ENCODE measurements around the gene CSNK1G3. TPM values are rescaled to one million over a fixed set of nuclear protein-coding genes. Genes with fewer than 3 reads are reported as not detected.
A peak's percentile ranks its signal among the peaks of the same experiment; 100 is the strongest.
"Not testable (repeated sequence)": the region's sequence is repeated elsewhere in the genome, so short reads cannot be mapped to it uniquely, and the experiment has no call there.

CSNK1G3 gene
- 10 to 100 TPM; 48.3 to 51.9 TPM for total RNA-seq
- 25.5 TPM for polyA plus RNA-seq

DNA sequence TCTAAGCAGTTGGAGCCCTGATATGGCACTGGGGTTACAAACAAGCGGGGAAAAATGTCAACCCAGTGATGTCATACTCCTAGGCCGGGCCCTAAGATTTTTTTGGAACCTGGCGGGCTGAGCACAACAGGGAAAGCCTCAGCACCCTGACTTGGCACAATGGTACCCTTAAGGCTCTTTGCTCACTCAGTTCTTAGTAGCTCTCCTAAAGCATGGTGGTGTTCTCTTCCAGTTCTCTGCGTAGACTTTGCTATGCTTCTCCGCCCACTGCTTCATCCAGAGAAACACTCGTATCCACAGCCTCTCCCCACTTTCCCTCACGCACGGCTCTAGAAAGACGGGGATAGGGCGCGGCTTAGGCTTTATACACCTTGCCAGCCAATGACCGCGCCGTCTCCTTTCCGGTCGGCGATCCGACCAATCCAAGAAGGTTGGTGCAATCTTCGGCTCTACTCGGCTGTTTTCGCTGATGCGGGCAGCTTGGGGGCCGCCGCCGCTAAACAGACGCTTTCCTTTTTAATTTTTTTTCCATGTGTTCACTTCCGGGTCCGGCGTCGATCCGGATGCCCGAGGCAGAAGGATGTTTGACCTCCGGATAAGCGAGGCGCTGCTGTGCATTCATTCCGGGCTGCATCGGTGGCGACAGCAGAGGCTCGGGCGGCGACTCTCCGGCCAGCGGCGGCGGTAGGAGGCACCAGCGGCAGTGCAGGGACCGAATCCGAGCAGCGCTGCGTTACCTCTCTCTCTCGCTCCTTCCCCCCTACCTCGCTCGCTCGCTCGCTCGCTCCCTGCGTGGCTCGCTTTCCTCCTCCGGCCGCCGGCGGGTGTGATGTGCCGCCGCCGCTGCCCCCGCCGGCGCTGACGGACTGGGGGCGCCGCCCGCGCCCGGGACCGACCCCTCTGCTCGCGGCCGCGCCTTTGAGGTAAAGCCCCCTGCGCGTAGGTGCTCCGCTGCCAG lies at the start of gene CSNK1G3:
TSS of gene CSNK1G3 (plus strand) at position 530 of the 958 bp plus-strand sequence. CDS start 33,487 bp downstream, outside the sequence.
- Mint-ChIP-seq H3K4me3 (peak within 1 kb of the TSS; percentile 92 to 100 (median 97)), H3K9me3 (no peaks in the 10 kb centered on the region), H3K27me3 (peaks cover 4 to 6% of the 10 kb centered on the region in 2 donors), H3K27ac (peak within 1 kb of the TSS; percentile 92 to 99 (median 98)), H3K36me3 (peaks cover 0 to 12% (median 0%) of the 10 kb centered on the region in 3 donors), H3K4me1 (peaks cover 35 to 57% (median 47%) of the 10 kb centered on the region in 3 donors)
- H3K4me1 ChIP-seq (ENCODE audit: insufficient read depth, low read length) = peaks cover 32% of the 10 kb centered on the region
- DNase-seq = peak; percentile 85 to 95 (median 91)
- no peaks in the 10 kb centered on the region for H3K27me3 ChIP-seq (ENCODE audit: insufficient read depth, low read length, poor library complexity, severe bottlenecking)
- H3K4me3 ChIP-seq (ENCODE audit: low read length) = peak within 1 kb of the TSS; percentile 65
- ChIA-PET CTCF (interaction anchor here (1.0 to 4.0 kb wide), 3 partner anchors 24 to 88 kb away, joined by 3 to 35 read pairs (median 5); partner anchors contain the start of gene CEP120), POLR2A (interaction anchor here (0.7 to 4.2 kb wide), 7 partner anchors 9 to 1551 kb away, joined by 3 to 68 read pairs (median 5); partner anchors contain the start of genes CEP120 and SRFBP1)
- H3K9me3 ChIP-seq (ENCODE audit: low read length) = no peaks in the 10 kb centered on the region
- no peaks in the 10 kb centered on the region for H3K36me3 ChIP-seq (ENCODE audit: insufficient read depth, low read length)
- peak within 1 kb of the TSS; percentile 70 for H3K27ac ChIP-seq (ENCODE audit: low read depth, low read length)

DNA sequence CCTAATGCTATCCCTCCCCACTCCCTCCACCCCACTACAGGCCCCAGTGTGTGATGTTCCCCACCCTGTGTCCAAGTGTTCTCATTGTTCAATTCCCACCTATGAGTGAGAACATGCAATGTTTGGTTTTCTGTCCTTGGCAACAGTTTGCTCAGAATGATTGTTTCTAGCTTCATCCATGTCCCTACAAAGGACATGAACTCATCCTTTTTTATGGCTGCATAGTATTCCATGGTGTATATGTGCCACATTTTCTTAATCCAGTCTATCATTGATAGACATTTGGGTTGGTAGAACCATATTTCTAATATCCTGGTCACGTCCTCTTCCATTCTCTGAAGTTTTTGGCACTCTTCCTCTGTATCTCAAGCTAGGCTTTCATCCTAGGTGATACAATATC lies 45.1 kb upstream of the CSNK1G3 start:
- H3K27ac Mint-ChIP-seq; H3K27me3 ChIP-seq (ENCODE audit: insufficient read depth, low read length, poor library complexity, severe bottlenecking); H3K4me3 Mint-ChIP-seq; H3K4me3 ChIP-seq (ENCODE audit: low read length); H3K4me1 Mint-ChIP-seq; H3K9me3 ChIP-seq (ENCODE audit: low read length); H3K27ac ChIP-seq (ENCODE audit: low read depth, low read length); DNase-seq; H3K9me3 Mint-ChIP-seq; H3K36me3 Mint-ChIP-seq; POLR2A ChIA-PET; H3K36me3 ChIP-seq (ENCODE audit: insufficient read depth, low read length); H3K4me1 ChIP-seq (ENCODE audit: insufficient read depth, low read length); CTCF ChIA-PET: not testable (repeated sequence)
- peaks cover 16 to 32% of the 10 kb centered on the region in 2 donors for H3K27me3 Mint-ChIP-seq

DNA sequence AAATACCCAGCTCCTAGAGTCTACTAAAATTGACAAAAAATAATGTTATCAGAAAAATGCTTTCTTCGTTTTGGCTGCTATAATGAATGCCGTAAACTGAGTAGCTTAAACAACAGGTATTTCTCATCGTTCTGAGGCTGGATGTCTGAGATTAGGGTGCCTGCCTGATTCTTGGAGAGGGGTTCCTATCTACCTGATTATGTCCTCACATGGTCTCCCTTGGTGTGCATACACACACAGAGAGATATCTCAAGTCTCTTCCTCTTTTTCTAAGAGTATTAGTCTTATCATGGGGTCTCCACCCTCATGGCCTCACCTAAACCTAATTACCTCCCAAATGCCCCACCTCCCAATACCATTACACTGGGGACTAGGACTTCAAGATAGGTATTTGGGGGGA lies 40.6 kb upstream of the CSNK1G3 start:
- Histone ChIP-seq H3K27me3 (ENCODE audit: insufficient read depth, low read length, poor library complexity, severe bottlenecking) (no peaks in the 10 kb centered on the region), H3K36me3 (ENCODE audit: insufficient read depth, low read length) (no peaks in the 10 kb centered on the region), H3K9me3 (ENCODE audit: low read length) (no peaks in the 10 kb centered on the region), H3K4me3 (ENCODE audit: low read length) (no peak overlapping the region), H3K4me1 (ENCODE audit: insufficient read depth, low read length) (no peaks in the 10 kb centered on the region), H3K27ac (ENCODE audit: low read depth, low read length) (no peak overlapping the region)
- ChIA-PET CTCF (no interaction called here), POLR2A (no interaction called here)
- DNase-seq = no peak
- no peak overlapping the region for H3K27ac Mint-ChIP-seq
- H3K4me1 Mint-ChIP-seq = no peaks in the 10 kb centered on the region
- H3K9me3 Mint-ChIP-seq = peaks cover 0 to 7% (median 3%) of the 10 kb centered on the region in 5 donors
- peaks cover 16 to 38% of the 10 kb centered on the region in 2 donors for H3K27me3 Mint-ChIP-seq
- peaks cover 0 to 8% (median 2%) of the 10 kb centered on the region in 3 donors for H3K36me3 Mint-ChIP-seq
- no peak overlapping the region for H3K4me3 Mint-ChIP-seq

DNA sequence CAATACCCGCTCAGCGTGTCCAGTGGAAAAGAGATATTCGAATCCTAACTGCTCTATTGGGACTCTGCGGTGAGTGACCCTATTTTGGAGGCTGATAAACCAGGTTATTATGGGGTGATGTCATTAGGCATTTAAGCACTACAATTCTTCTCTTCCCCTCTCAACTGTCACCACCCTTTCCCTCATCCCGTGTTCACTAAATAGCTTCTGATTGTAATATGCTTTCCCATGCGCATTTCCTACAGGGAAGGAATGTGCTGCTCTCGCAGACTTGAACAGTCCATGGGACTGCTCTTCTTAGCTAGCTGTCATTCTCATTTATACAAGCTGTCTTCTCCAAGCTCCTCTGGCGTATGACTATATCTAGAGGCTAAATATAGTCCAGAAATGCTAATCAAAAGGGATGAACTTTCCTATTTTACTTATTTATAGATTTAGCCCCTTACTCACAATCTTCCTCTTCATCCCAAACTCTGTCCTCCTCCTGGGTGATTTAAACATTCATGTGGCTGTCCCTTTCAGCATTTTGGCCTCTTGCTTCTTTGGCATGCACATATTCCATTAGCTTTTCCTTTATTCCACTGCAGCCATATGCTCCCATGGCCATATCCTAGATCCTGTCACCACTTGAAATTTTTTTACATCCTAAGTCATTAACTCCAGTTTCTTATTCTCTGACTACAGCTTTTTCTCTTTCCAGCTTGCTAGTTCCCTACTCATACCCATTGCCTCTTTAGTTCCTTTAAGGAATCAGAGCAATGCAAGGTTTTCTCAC lies 39.6 kb upstream of the CSNK1G3 start:
- Histone ChIP-seq H3K36me3 (ENCODE audit: insufficient read depth, low read length) (no peaks in the 10 kb centered on the region), H3K4me3 (ENCODE audit: low read length) (no peak overlapping the region), H3K27me3 (ENCODE audit: insufficient read depth, low read length, poor library complexity, severe bottlenecking) (no peaks in the 10 kb centered on the region), H3K27ac (ENCODE audit: low read depth, low read length) (no peak overlapping the region), H3K4me1 (ENCODE audit: insufficient read depth, low read length) (no peaks in the 10 kb centered on the region), H3K9me3 (ENCODE audit: low read length) (no peaks in the 10 kb centered on the region)
- Mint-ChIP-seq H3K9me3 (peaks cover 0 to 3% (median 2%) of the 10 kb centered on the region in 5 donors), H3K27ac (no peak overlapping the region), H3K27me3 (peaks cover 12 to 33% of the 10 kb centered on the region in 2 donors), H3K4me3 (no peak overlapping the region), H3K36me3 (peaks cover 0 to 5% (median 0%) of the 10 kb centered on the region in 3 donors), H3K4me1 (no peaks in the 10 kb centered on the region)
- ChIA-PET POLR2A (no interaction called here), CTCF (no interaction called here)
- no peak for DNase-seq

DNA sequence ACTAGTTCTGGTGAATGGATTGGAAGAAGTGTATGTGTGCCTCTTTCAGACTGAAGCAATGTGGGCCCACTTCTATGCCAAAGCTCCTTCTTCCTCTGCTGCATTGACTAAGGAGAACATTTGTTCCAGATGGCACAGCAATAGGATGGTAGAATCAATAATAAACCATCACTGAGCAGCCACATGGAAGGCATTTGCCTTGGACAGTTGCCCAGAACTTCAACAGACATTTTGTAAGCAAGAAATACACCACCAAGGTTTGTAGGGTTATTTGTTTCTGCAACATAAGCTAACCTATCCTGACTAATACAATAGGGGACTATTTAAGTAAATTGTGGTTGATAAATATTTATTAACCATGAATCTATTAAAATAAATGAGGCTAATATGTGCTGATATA lies 37.7 kb upstream of the CSNK1G3 start:
- POLR2A ChIA-PET = interaction anchor here (0.6 kb wide), 1 partner anchor 29 kb away, joined by 3 read pairs; no protein-coding TSS in a partner anchor
- no peaks in the 10 kb centered on the region for H3K9me3 ChIP-seq (ENCODE audit: low read length)
- Mint-ChIP-seq H3K4me3 (no peak overlapping the region), H3K9me3 (peaks cover 0 to 2% (median 0%) of the 10 kb centered on the region in 5 donors), H3K4me1 (no peaks in the 10 kb centered on the region), H3K27me3 (peaks cover 9 to 24% of the 10 kb centered on the region in 2 donors), H3K27ac (no peak overlapping the region), H3K36me3 (no peaks in the 10 kb centered on the region)
- CTCF ChIA-PET = no interaction called here
- no peak overlapping the region for H3K27ac ChIP-seq (ENCODE audit: low read depth, low read length)
- no peaks in the 10 kb centered on the region for H3K4me1 ChIP-seq (ENCODE audit: insufficient read depth, low read length)
- H3K36me3 ChIP-seq (ENCODE audit: insufficient read depth, low read length) = no peaks in the 10 kb centered on the region
- no peaks in the 10 kb centered on the region for H3K27me3 ChIP-seq (ENCODE audit: insufficient read depth, low read length, poor library complexity, severe bottlenecking)
- no peak overlapping the region for H3K4me3 ChIP-seq (ENCODE audit: low read length)
- no peak for DNase-seq

DNA sequence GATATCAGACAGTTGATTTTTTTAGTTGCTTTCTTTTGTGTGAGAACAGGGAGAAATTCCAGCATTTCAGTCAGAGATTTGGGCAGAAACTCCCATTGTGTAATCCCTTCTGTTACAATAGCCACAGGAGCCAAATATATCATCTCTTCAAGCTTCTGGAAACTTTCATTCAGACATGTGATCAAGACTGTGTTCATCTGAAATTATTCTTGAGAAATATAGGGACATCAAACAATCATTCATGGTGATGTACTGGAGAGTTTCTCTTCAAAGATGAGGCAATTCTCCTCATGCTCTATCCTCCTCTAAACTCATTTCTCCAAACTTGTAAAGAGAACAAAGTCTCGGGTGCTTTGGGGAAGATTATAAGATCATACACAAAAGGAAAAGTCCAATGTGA lies 35.2 kb upstream of the CSNK1G3 start:
- H3K9me3 Mint-ChIP-seq = no peaks in the 10 kb centered on the region
- peaks cover 3 to 9% of the 10 kb centered on the region in 2 donors for H3K27me3 Mint-ChIP-seq
- no peak overlapping the region for H3K4me3 Mint-ChIP-seq
- Histone ChIP-seq H3K4me1 (ENCODE audit: insufficient read depth, low read length) (no peaks in the 10 kb centered on the region), H3K4me3 (ENCODE audit: low read length) (no peak overlapping the region), H3K36me3 (ENCODE audit: insufficient read depth, low read length) (no peaks in the 10 kb centered on the region), H3K27me3 (ENCODE audit: insufficient read depth, low read length, poor library complexity, severe bottlenecking) (no peaks in the 10 kb centered on the region), H3K9me3 (ENCODE audit: low read length) (no peaks in the 10 kb centered on the region), H3K27ac (ENCODE audit: low read depth, low read length) (no peak overlapping the region)
- H3K27ac Mint-ChIP-seq = no peak overlapping the region
- no peak for DNase-seq
- H3K4me1 Mint-ChIP-seq = no peaks in the 10 kb centered on the region
- POLR2A ChIA-PET = no interaction called here
- CTCF ChIA-PET = no interaction called here
- H3K36me3 Mint-ChIP-seq = no peaks in the 10 kb centered on the region

DNA sequence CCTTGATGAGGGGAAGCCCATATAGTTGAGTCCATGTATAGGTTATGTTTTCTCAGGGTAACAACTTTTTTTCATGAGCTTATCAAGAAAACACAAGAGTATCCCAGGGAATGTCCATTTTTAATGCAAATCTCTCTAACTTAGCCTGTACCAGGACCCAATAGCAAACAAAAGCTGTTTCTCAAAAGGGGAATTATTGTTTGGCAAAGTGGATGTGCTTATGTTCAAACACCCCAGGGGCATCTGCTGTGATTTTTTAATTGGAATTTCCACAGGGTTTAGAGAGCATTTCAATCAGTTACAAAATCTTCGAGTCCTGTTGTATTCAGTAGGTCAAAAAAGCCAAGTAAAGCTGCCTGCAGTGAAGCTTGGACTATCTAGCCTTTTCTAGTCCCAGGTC lies 33.4 kb upstream of the CSNK1G3 start:
- Histone ChIP-seq H3K27me3 (ENCODE audit: insufficient read depth, low read length, poor library complexity, severe bottlenecking) (no peaks in the 10 kb centered on the region), H3K4me3 (ENCODE audit: low read length) (no peak overlapping the region), H3K36me3 (ENCODE audit: insufficient read depth, low read length) (no peaks in the 10 kb centered on the region), H3K27ac (ENCODE audit: low read depth, low read length) (no peak overlapping the region), H3K9me3 (ENCODE audit: low read length) (no peaks in the 10 kb centered on the region), H3K4me1 (ENCODE audit: insufficient read depth, low read length) (no peaks in the 10 kb centered on the region)
- Mint-ChIP-seq H3K4me1 (no peaks in the 10 kb centered on the region), H3K27me3 (peaks cover 3% of the 10 kb centered on the region in 2 donors), H3K4me3 (no peak overlapping the region), H3K36me3 (no peaks in the 10 kb centered on the region), H3K27ac (no peak overlapping the region), H3K9me3 (no peaks in the 10 kb centered on the region)
- POLR2A ChIA-PET = no interaction called here
- DNase-seq = no peak
- CTCF ChIA-PET = no interaction called here

DNA sequence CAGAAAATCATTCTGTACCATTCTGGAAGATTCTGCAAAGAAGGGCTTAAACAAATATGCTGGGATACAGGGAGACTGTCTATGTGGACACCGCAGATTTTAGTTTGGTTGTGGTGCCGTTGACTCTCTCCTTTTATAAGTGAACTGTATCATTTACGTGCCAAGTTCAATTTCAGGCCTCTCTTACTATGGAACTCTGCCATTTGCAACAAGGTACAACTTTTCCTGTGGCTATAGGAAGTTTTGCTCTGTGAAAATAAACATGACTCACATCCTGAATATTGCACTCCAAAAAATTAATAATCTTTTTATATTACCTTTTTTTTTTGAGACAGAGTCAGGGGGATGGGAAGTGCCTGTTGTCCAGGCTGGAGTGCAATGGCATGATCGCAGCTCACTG lies 29.7 kb upstream of the CSNK1G3 start:
- no peak overlapping the region for H3K27ac Mint-ChIP-seq
- Histone ChIP-seq H3K4me3 (ENCODE audit: low read length) (no peak overlapping the region), H3K4me1 (ENCODE audit: insufficient read depth, low read length) (no peaks in the 10 kb centered on the region), H3K27me3 (ENCODE audit: insufficient read depth, low read length, poor library complexity, severe bottlenecking) (no peaks in the 10 kb centered on the region), H3K9me3 (ENCODE audit: low read length) (no peaks in the 10 kb centered on the region), H3K36me3 (ENCODE audit: insufficient read depth, low read length) (no peaks in the 10 kb centered on the region), H3K27ac (ENCODE audit: low read depth, low read length) (no peak overlapping the region)
- H3K9me3 Mint-ChIP-seq = no peaks in the 10 kb centered on the region
- no peaks in the 10 kb centered on the region for H3K36me3 Mint-ChIP-seq
- peaks cover 5 to 13% of the 10 kb centered on the region in 2 donors for H3K27me3 Mint-ChIP-seq
- no peak for DNase-seq
- H3K4me1 Mint-ChIP-seq = no peaks in the 10 kb centered on the region
- no peak overlapping the region for H3K4me3 Mint-ChIP-seq
- ChIA-PET CTCF (no interaction called here), POLR2A (no interaction called here)

All from CD8-positive, alpha-beta memory T cell (primary cell).